Stimulated activated naive B cell treated with anti-CD40 and anti-IgM and Interleukin-4, amounts not matched to agents 10 μg/mL and 1 μg/mL and 100 μg/mL, for 72 hours (primary cell): ENCODE measurements around the gene DEDD.

Experiments used
- ATAC-seq, 2 donors: fragments of 150-1000 bp; cut with Tn5 transposase; replicated peaks; 2 replicates each; pipeline ENCODE4 v1.10.0; 2021; ENCODE audit warnings: moderate library complexity in 1 of 2
- DNase-seq: peaks from one replicate; pipeline ENCODE4 v3.0.0; 2021
- H3K27ac Mint-ChIP-seq: one replicate; pipeline ENCODE4 v1.8.0; 2022; ENCODE audit warnings: mild to moderate bottlenecking, mixed read lengths
- H3K27me3 Mint-ChIP-seq, 2 donors: one replicate each; pipeline ENCODE4 v1.8.0; 2022; ENCODE audit warnings: mixed read lengths in 2 of 2
- H3K36me3 Mint-ChIP-seq, 2 donors: one replicate each; pipeline ENCODE4 v1.8.0; 2022; ENCODE audit warnings: mixed read lengths in 2 of 2, mild to moderate bottlenecking in 1 of 2
- H3K4me1 Mint-ChIP-seq, 2 donors: one replicate each; pipeline ENCODE4 v1.8.0; 2022; ENCODE audit warnings: mixed read lengths in 2 of 2, mild to moderate bottlenecking in 1 of 2
- H3K4me3 Mint-ChIP-seq, 2 donors: one replicate each; pipeline ENCODE4 v1.8.0; 2022; ENCODE audit warnings: mild to moderate bottlenecking in 2 of 2, mixed read lengths in 2 of 2, moderate library complexity in 1 of 2
- H3K9me3 Mint-ChIP-seq, 2 donors: one replicate each; pipeline ENCODE4 v1.8.0; 2022; ENCODE audit warnings: mixed read lengths in 2 of 2, mild to moderate bottlenecking in 1 of 2

DEDD gene

DNA sequence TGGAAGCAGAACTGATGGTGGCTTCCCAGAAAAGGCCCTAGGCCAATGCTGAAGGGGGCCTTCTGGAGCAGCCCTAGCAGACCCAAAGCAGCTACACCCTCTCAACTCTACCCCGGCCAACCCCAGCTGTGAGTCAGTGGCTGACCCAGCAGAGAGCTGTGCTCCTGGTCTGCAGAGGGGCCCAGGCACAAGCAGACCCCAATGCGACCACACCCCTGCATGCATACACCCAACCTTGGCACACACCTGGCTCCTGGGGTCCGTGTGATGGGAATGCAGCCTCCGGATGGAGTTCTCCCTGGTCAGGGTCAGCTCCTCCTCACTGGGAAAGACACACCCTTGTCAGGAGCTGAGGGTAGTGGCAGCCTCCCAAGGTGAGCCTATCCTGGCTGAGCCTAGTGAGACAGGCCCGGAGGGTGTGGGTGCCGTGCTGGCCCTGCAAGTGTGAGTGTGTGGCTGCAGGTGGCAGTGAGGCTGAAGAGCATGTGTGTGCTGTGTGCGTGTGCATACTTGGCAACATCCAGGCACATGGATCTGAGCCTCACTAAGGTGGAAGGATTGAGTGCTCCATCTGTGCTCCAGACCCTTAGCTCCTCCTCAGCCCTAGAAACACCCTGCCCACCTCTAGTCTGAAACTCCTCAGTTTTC, 58.9 kb downstream of the DEDD start:
- Mint-ChIP-seq H3K27ac (no peak overlapping the region), H3K4me1 (peaks cover 13 to 24% of the 10 kb centered on the region in 2 donors), H3K27me3 (no peaks in the 10 kb centered on the region), H3K9me3 (no peaks in the 10 kb centered on the region), H3K4me3 (no peak overlapping the region), H3K36me3 (peaks cover 9% of the 10 kb centered on the region in 2 donors)
- no peak for DNase-seq
- ATAC-seq: no peak

- DNase-seq (no peak), ATAC-seq (no peak)
- Mint-ChIP-seq H3K4me3 (no peak overlapping the region), H3K27me3 (no peaks in the 10 kb centered on the region), H3K4me1 (peaks cover 17 to 31% of the 10 kb centered on the region in 2 donors), H3K36me3 (peaks cover 12 to 15% of the 10 kb centered on the region in 2 donors), H3K27ac (peak overlapping the region; percentile 11), H3K9me3 (no peaks in the 10 kb centered on the region)
Observed at GRCh38 chr1:161072751-161073449, 59.6 kb downstream of the DEDD start.

DNA sequence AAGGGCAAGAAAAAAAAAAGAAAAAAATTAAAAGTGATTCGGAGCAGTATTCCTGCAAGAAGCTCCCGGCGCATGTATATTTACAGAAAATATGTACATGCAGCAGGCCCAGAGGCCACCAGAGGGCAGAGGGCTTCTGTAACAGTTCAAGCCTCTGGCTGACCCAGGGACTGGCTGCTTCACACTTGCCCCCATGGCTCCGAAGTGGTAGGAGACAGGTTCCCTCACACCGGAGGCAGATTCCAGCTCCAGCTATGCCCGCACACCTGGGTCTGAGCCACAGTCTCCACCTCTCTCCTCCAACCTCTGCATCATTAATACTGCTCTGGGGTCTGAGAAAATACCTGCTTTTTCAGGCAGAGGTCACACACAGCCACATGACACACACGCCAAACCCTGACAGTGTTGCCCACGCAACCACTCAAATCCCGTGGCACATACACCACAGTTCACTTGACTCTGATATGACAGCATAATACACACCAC, 60.5 kb downstream of the DEDD start:
- Mint-ChIP-seq H3K36me3 (peaks cover 21 to 25% of the 10 kb centered on the region in 2 donors), H3K4me3 (no peak overlapping the region), H3K27me3 (no peaks in the 10 kb centered on the region), H3K27ac (peak overlapping the region; percentile 42), H3K4me1 (peaks cover 24 to 41% of the 10 kb centered on the region in 2 donors), H3K9me3 (no peaks in the 10 kb centered on the region)
- ATAC-seq (peak in 1 of 2 donors; percentile 15), DNase-seq (peak; percentile 36)
